ENCODE measurements around the gene SLFN5. TPM values are rescaled to one million over a fixed set of nuclear protein-coding genes. Genes with fewer than 3 reads are reported as not detected.
"Not testable (repeated sequence)": the region's sequence is repeated elsewhere in the genome, so short reads cannot be mapped to it uniquely, and the experiment has no call there.

Gene SLFN5
- total RNA-seq, 1 donor from 2014 or later = 40.6 TPM

- DNase-seq (ENCODE audit: low read depth, low spot score) = no peak
Observed at GRCh38 chr17:35242158-35242804, 591 bp upstream of the SLFN5 start.

- DNase-seq (ENCODE audit: low read depth, low spot score) = no peak
Observed at GRCh38 chr17:35243561-35244340, 879 bp downstream of the SLFN5 start.

DNA sequence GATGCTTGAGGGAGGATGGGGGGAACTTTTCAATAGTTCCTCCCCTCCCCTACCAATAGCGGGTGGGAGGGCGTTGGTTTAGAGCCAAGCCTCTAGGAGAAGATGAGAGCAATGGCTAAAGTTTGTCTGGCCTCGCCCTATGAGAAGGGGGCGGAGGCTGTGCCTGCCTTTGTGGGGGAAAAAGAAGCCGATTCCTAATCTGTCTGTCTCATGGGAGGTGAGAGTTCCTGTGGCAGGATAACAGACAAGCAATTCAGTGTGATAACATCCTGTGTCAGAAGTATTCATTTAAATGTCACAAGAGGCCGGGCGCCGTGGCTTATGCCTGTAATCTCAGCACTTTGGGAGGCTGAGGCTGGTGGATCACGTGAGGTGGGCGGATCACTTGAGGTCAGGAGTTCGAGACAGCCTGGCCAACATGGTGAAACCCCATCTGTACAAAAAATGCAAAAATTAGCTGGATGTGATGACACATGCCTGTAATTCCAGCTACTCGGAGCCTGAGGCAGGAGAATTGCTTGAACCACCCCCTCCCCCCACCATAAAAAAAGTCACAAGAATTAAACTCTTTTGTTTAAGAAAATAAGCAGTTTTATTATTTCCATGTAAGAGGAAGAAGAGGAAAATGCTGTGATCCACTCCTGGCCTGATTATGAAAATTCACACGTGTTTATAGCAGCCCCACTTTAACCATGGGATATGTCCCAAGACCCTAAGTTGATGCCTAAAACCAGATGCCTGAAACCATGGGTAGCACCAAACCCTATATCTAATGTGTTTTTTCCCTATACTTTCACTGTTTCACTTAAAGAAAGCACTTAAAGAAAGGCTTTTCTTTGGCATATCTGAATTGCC lies 1.7 kb downstream of the SLFN5 start:
- DNase-seq (ENCODE audit: low read depth, low spot score) = no peak

GRCh38 chr17:35245196-35245486 lies 2.3 kb downstream of the SLFN5 start:
- DNase-seq (ENCODE audit: low read depth, low spot score) = no peak

DNA sequence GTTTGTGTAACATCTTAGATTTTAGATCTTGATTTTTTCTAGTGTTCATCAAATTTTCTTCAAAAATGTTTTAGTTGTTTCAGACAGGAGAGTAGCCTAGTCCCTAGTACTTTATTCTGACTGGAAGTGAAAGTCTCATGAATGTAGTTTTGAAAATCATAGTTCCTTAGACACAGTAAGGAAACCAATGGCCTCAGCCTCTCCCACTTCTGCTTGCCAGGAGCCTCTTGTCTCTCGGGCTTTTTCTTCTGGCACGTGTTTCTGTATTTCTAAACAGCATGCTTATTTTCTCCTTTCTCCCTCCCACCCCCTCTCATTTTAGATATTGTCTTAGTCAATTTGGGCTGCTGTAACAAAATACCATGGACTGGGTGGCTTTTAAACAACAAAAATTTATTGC lies 9.8 kb downstream of the SLFN5 start:
- no peak for DNase-seq (ENCODE audit: low read depth, low spot score)

DNA sequence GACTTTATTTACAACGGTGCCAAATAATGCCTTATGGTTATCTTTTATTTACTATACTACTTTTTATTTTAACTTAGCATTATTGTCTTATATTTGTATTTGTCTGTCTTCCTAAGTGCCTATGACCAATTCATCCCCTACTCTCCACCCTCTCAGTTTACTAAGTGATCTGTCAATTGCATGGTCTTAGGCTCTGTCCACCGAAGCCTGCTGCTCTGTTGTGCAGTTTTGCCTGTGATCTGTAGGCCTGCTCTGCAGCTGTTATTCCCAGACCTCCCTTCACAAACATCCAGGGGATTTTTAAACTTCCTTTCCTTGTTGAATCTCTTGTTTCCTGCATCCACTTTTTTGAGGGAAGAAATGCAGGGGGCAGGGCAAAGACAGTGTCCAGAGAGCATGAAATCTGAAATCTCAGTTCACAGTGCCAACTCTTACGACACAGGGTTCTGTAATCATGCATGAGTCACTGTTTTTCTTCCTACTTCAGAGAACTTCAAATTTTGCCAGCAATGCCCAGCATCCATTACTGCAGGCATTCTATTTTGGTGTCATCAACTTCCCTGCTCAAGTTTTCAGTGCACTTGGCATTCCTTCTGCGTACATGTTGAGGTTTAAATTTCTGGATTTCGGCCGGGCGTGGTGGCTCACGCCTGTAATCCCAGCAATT lies 11.4 kb downstream of the SLFN5 start:
- DNase-seq (ENCODE audit: low read depth, low spot score) = peak; percentile 95

- DNase-seq (ENCODE audit: low read depth, low spot score) = no peak
Observed at GRCh38 chr17:35255316-35255715, 12.4 kb downstream of the SLFN5 start.

DNA sequence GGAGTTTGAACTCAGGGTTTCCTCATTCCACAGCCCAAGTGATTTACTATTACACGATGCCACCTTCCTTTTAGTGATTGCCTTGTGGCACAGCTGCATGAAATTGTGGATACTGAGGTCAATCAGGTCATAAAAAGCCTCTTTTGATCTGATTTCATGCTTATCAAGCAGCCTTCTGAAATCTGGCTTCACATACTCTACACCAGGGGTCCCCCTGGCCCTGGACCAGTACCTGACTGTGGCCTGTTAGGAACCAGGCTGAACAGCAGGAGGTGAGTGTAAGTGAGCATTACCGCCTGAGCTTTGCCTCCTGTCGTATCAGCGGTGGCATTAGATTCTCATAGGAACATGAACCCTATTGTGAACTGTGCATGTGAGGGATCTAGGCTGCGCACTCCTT lies 13.8 kb downstream of the SLFN5 start:
- DNase-seq (ENCODE audit: low read depth, low spot score) = no peak

DNA sequence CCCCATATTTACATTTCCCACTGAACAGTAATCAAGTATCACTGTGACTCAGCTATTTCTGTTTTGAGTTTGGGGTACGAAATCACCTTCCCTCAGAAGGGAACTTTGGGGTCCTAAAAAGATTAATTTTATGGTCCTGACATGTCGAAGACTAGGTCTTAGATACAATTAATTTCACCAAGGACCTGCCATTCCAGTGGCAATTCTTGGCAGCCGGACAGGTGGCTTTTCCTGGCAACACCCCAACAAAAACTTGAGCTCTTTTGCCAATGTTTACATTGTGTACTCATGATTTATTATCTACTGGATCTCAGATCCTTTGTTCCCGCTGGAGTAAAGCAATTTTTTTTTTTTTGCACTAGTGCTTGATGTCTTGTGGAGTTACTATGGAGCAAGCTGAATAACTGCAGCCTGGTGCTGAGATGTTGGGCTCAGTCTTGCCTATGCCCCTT lies 14.4 kb downstream of the SLFN5 start:
- peak; percentile 81 for DNase-seq (ENCODE audit: low read depth, low spot score)

GRCh38 chr17:35259001-35259400 lies 16.1 kb downstream of the SLFN5 start:
- no peak for DNase-seq (ENCODE audit: low read depth, low spot score)

- DNase-seq (ENCODE audit: low read depth, low spot score) = no peak
Observed at GRCh38 chr17:35265071-35265470, 22.2 kb downstream of the SLFN5 start.

GRCh38 chr17:35265566-35266141 lies 22.8 kb downstream of the SLFN5 start:
- no peak for DNase-seq (ENCODE audit: low read depth, low spot score)

DNA sequence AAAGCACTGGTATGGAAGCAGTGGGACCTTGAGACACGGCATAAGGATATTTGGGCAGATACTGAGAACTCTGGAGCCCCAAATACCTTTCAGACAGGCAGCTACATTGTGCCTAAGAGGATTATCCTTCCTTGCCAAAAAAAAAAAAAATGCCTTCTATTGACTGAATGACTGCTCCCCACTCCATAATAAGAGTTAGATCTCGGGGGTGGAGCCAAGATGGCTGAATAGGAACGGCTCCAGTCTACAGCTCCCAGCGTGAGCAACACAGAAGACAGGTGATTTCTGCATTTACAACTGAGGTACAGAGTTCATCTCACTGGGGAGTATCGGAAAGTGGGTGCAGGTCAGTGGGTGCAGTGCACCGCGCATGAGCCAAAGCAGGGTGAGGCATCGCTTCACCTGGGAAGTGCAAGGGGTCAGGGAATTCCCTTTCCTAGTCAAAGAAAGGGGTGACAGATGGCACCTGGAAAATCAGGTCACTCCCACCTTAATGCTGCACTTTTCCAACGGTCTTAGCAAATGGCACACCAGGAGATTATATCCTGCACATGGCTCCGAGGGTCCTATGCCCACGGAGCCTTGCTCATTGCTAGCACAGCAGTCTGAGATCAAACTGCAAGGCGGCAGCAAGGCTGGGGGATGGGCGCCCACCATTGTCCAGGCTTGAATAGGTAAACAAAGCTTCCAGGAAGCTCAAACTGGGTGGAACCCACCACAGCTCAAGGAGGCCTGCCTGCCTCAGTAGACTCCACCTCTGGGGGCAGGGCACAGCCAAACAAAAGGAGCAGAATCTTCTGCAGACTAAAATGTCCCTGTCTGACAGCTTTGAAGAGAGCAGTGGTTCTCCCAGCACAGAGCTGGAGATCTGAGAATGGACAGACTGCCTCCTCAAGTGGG lies 31.5 kb downstream of the SLFN5 start:
- DNase-seq (ENCODE audit: low read depth, low spot score) = not testable (repeated sequence)

DNA sequence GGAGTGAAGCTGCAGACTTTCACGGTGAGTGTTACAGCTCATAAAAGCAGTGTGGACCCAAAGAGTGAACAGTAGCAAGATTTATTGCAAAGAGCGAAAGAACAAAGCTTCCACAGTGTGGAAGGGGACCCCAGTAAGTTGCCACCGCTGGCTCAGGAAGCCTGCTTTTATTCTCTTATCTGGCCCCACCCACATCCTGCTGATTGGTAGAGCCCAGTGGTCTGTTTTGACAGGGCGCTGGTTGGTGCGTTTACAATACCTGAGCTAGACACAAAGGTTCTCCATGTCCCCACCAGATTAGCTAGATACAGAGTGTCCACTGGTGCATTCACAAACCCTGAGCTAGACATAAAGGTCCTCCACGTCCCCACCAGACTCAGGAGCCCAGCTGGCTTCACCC lies 35.6 kb downstream of the SLFN5 start:
- not testable (repeated sequence) for DNase-seq (ENCODE audit: low read depth, low spot score)

DNA sequence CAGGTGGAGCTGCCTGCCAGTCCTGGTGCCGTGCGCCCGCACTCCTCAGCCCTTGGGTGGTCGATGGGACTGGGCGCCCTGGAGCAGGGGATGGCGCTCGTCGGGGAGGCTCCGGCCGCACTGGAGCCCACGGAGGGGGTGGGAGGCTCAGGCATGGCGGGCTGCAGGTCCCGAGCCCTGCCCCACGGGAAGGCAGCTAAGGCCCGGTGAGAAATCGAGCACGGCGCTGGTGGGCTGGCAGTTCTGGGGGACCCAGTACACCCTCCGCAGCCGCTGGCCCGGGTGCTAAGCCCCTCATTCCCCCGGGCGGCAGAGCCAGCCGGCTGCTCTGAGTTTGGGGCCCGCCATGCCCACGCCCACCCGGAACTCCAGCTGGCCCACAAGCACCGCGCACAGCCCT lies 36.0 kb downstream of the SLFN5 start:
- not testable (repeated sequence) for DNase-seq (ENCODE audit: low read depth, low spot score)

DNA sequence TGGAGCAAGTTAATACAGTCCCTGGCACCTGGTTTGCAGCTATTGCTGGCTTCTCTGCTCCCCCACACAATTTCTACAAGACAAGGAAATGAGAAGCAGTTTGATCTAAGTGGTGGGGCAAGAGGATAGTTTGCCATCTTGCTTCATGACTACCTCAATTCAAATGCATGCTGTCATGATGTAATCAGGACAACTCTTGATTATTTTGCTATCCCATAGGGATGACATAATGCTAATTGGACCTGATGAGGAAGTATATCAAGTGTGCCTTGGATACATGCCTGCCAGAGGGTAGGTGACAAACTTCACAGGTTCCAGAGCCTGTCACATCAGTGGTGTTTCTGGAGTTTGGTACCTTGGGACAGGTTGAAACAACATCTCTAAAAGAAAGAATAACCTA lies 40.9 kb downstream of the SLFN5 start:
- no peak for DNase-seq (ENCODE audit: low read depth, low spot score)

GRCh38 chr17:35284955-35285354 lies 42.1 kb downstream of the SLFN5 start:
- no peak for DNase-seq (ENCODE audit: low read depth, low spot score)

DNA sequence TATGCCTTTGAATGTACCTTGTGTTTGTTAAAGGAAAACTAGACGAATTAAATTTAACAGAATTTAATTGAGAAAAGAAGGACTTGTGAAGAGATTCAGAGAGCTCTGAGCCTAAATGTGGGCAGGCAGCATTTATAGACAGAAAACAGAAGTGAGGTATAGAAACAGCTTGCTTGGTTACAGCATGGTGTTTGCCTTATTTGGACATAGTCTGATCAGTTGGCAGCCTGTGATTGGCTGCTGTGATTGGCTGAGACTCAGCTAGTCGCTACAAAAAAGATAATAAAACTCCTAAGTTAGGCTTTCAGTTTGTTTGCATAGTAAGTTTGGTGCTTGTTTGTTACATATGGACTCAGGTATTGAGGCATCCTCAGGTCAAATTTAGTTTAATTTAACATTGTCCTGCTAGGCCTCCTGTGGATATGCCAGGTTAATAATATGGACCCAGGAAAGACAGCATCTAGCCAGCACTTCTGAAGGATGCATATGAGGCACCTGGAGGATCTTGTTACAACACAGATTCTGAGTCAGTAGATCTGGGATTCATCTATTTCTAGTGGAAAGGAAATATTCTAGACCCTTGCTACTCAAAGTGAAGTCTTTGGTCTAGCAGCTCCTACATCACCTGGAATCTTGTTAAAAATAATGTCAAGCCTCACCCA lies 43.4 kb downstream of the SLFN5 start:
- no peak for DNase-seq (ENCODE audit: low read depth, low spot score)

DNA sequence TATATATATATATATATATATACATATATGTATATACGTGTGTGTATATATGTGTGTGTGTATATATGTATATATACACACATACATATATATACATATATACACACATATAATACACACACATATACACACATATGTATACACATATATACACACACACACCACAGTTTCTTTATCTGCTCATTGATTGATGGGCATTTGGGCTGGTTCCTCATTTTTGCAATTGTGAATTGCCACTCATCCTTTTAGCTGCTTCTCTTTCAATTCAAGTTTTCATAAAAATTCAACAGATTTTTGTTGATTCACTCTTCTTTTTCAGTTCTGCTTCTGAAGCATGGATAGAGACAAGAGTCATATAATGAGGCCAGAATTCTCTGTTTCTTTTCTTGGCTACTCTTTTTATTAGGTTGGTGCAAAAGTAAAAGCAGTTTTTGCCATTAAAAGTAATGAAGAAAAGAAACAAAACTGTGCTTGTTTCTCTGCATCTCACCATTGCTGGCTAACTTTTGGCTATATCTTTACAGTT lies 44.5 kb downstream of the SLFN5 start:
- no peak for DNase-seq (ENCODE audit: low read depth, low spot score)

- DNase-seq (ENCODE audit: low read depth, low spot score) = no peak
Observed at GRCh38 chr17:35289222-35289621, 46.4 kb downstream of the SLFN5 start.
